Endothelial cell of umbilical vein (primary cell): ENCODE results near the gene PTOV1. TPM values are rescaled to one million over a fixed set of nuclear protein-coding genes. Genes with fewer than 3 reads are reported as not detected.

ENCODE experiments used
- BruUV-seq: library from RNA; stranded (reverse); fragments of 400-500 nt; replicated peaks from 2 replicates; lab custom pipeline; 2021; lab: Mats Ljungman, UMichigan
- CTCF ChIA-PET: fragments of 300-600, 350-600 bp; sonication (Branson Sonifier 250); formaldehyde crosslinking; loops from one replicate; lab custom pipeline; 2021; ENCODE audit warnings: antibody characterized with exemption, inconsistent platforms; lab: Charles Lee
- POLR2A ChIA-PET: fragments of 300-600, 350-600 bp; sonication (Branson Sonifier 250); formaldehyde crosslinking; loops from one replicate; lab custom pipeline; 2021; ENCODE audit warnings: antibody characterized with exemption, inconsistent platforms; lab: Charles Lee
- DNase-seq: peaks from one replicate; pipeline ENCODE4 v3.0.0-alpha.2; 2011; ENCODE audit warnings: low read depth, low spot score
- FAIRE-seq: peaks from 2 replicates; lab custom pipeline; 2011; peaks lifted over from hg19 to GRCh38; lab: Jason Lieb, UNC
- H2AFZ ChIP-seq: 2 replicates; pipeline ENCODE4 v1.6.0; 2012; ENCODE audit warnings: low read depth, low read length, control low read depth, inconsistent platforms
- H3K27ac ChIP-seq: 2 replicates; pipeline ENCODE4 v1.5.1; 2011; ENCODE audit warnings: low read depth, mild to moderate bottlenecking, control low read depth, low read length, moderate library complexity; ENCODE audit not compliant: insufficient read depth
- H3K27me3 ChIP-seq, 2 experiments: 2 replicates each; pipeline versions ENCODE4 v1.6.0 to v1.6.1; 2011; ENCODE audit warnings: low read length in 2 of 2, mixed read lengths in 1 of 2; ENCODE audit not compliant: control insufficient read depth in 2 of 2, insufficient read depth in 2 of 2
- H3K36me3 ChIP-seq, 2 experiments: 2 replicates in 1 of 2; 3 replicates in 1 of 2; pipeline ENCODE4 v1.5.1; 2011; ENCODE audit warnings: low read length in 2 of 2, mild to moderate bottlenecking in 1 of 2, moderate library complexity in 1 of 2; ENCODE audit not compliant: control insufficient read depth in 2 of 2, insufficient read depth in 2 of 2; ENCODE audit errors: extremely low read depth in 1 of 2
- H3K4me1 ChIP-seq: 3 replicates; pipeline ENCODE4 v1.5.1; 2011; ENCODE audit warnings: mild to moderate bottlenecking, low read length; ENCODE audit not compliant: control insufficient read depth, insufficient read depth; ENCODE audit errors: extremely low read depth
- H3K4me2 ChIP-seq: 2 replicates; pipeline ENCODE4 v1.6.1; 2011; ENCODE audit warnings: low read length, control low read depth, mixed read lengths; ENCODE audit not compliant: insufficient read depth
- H3K4me3 ChIP-seq, 3 experiments: fragments of 200-600 bp in 1 of 3; sonication (generic), shearing (Covaris generic) in 1 of 3; replicated peaks in 1 of 3; 2 replicates each; pipeline ENCODE4 v1.5.1; 2011 to 2016; ENCODE audit warnings: control low read depth in 3 of 3, low read length in 3 of 3, mild to moderate bottlenecking in 2 of 3, inconsistent platforms in 1 of 3, low read depth in 1 of 3, moderate library complexity in 1 of 3; ENCODE audit not compliant: insufficient read depth in 1 of 3
- H3K79me2 ChIP-seq: 2 replicates; pipeline ENCODE4 v1.6.0; 2012; ENCODE audit warnings: low read length, inconsistent platforms; ENCODE audit not compliant: control insufficient read depth, insufficient read depth
- H3K9ac ChIP-seq: replicated peaks from 2 replicates; pipeline ENCODE3; 2011; ENCODE audit warnings: low read length, control low read depth; ENCODE audit not compliant: insufficient read depth; ENCODE audit errors: extremely low read depth
- H3K9me1 ChIP-seq: replicated peaks from 3 replicates; pipeline ENCODE4 v1.6.0; 2011; ENCODE audit warnings: mild to moderate bottlenecking, low read length; ENCODE audit not compliant: control insufficient read depth, insufficient read depth; ENCODE audit errors: extremely low read depth
- H3K9me3 ChIP-seq: replicated peaks from 2 replicates; pipeline ENCODE4 v1.5.1; 2012; ENCODE audit warnings: low read length, inconsistent platforms; ENCODE audit not compliant: control insufficient read depth, insufficient read depth
- H4K20me1 ChIP-seq: replicated peaks from 2 replicates; pipeline ENCODE3; 2011; ENCODE audit warnings: mild to moderate bottlenecking, low read length; ENCODE audit not compliant: control insufficient read depth, insufficient read depth; ENCODE audit errors: extremely low read depth
- EZH2 ChIP-seq: IDR thresholded peaks from 2 replicates; pipeline ENCODE4 v1.6.1; 2012; ENCODE audit warnings: borderline replicate concordance, low read depth, mild to moderate bottlenecking, moderate library complexity, low read length, inconsistent platforms; ENCODE audit not compliant: severe bottlenecking
- FOS ChIP-seq: IDR thresholded peaks from 2 replicates; pipeline ENCODE4 v1.6.1; 2011; ENCODE audit warnings: mild to moderate bottlenecking, low read length, moderate library complexity, borderline replicate concordance; ENCODE audit not compliant: insufficient read depth
- GATA2 ChIP-seq: IDR thresholded peaks from 2 replicates; pipeline ENCODE4 v1.7.0; 2011; ENCODE audit warnings: low read depth, mild to moderate bottlenecking, moderate library complexity, mixed read lengths, low read length; ENCODE audit not compliant: insufficient read length, insufficient read depth
- JUN ChIP-seq: IDR thresholded peaks from 2 replicates; pipeline ENCODE4 v1.6.1; 2011; ENCODE audit warnings: borderline replicate concordance, low read depth; ENCODE audit not compliant: insufficient read length, insufficient read depth
- MYC ChIP-seq: IDR thresholded peaks from one replicate; pipeline ENCODE4 v1.6.1; 2011; ENCODE audit warnings: mild to moderate bottlenecking, low read depth, low read length
- POLR2A ChIP-seq: IDR thresholded peaks from 2 replicates; pipeline ENCODE4 v1.6.1; 2012; ENCODE audit warnings: low read depth, mild to moderate bottlenecking, control low read depth, low read length
- POLR2AphosphoS5 ChIP-seq: IDR thresholded peaks from 2 replicates; pipeline ENCODE4 v1.6.1; 2012; ENCODE audit warnings: low read depth, mild to moderate bottlenecking, control low read depth, low read length, moderate library complexity; ENCODE audit not compliant: insufficient read depth
- dilution Hi-C: fragments of 300-500 bp; cut with MboI; formaldehyde crosslinking; loops from one replicate; pipeline ENCODE4 v1.15.0; 2019; ENCODE audit warnings: low sequenced_read_pairs; ENCODE audit not compliant: extremely low pct_ligation_motif_present
- intact Hi-C: fragments of 100-400 bp; cut with micrococcal nuclease; formaldehyde crosslinking; loops from one replicate; pipeline ENCODE4 v1.10.0; 2022
- polyA plus RNA-seq, 4 experiments: library from polyadenylated mRNA; depleted of rRNA in 3 of 4; stranded (reverse) in 3 of 4; unstranded in 1 of 4; fragments of >200 nt; gene quantifications; 2 replicates each; pipeline versions ENCODE4 v1.2.1 to v1.2.3, GENCODE V29; 2011 to 2012; ENCODE audit warnings: missing spikeins in 1 of 4
- total RNA-seq: library from RNA; stranded (reverse); gene quantifications from 2 replicates; pipeline ENCODE4 v1.2.3, GENCODE V29; 2021
- TF ChIP-seq, protein P1 (sequence below): IDR thresholded peaks from 2 replicates; pipeline ENCODE4 v1.6.1; 2011; ENCODE audit not compliant: insufficient read depth, insufficient read length
- TF ChIP-seq, protein P2 (sequence below), 2 donors: IDR thresholded peaks; 1 replicate in 1 of 2; 2 replicates in 1 of 2; pipeline ENCODE4 v1.5.1; 2011; ENCODE audit warnings: low read length in 2 of 2, mild to moderate bottlenecking in 2 of 2, moderate library complexity in 2 of 2, control low read depth in 1 of 2, inconsistent platforms in 1 of 2, low read depth in 1 of 2; ENCODE audit not compliant: insufficient read depth in 1 of 2; ENCODE audit errors: extremely low read depth in 1 of 2

The PTOV1 gene
- total and polyA plus RNA-seq, 2 donors (not counting 3 experiments of a cell fraction or from before 2014, with no cell fraction given), result 116 to 184 TPM

DNA sequence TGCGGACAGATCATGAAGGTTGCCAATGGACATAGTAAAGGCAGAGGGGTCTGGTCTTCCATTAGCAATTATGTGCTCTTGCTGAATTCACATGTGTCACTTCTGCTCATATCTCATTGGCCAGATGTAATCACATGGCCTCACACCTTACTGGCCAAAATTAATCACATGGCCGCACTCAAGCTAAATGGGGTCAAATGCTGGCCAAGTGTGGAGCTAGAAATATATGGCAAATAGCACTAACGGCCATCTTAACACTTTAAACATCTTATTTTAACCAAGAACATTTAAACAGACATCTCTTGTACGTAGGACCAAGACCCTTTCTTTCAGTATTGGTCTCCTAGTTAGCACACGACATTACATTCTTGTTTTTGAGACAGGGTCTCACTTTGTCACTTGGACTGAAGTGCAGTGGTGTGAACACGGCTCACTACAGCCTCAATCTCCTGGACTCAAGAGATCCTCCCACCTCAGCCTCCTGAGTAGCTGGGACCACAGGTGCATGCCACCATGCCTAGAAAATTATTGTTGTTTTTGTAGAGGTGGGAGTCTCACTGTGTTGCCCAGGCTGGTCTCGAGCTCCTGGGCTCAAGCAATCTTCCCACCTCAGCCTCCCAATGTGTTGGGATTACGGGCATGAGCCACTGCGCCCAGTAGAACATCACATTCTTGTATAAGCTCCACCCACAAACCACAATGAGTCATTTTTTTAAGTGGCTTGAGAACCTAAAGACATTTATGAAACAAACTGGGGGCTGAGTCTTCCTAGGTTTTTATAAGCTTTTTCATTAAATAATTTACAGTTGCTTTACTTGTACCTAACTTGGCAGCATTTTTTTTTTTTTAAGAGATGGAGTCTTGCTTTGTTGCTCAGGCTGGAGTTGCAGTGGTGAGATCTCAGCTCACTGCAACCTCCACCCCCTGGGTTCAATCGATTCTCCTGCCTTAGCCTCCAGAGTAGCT is 2.9 kb upstream of the PTOV1 start:
- DNase-seq (no peak), FAIRE-seq (peak; percentile 50)
- H3K4me3 ChIP-seq, result no peak overlapping the region
- no peak overlapping the region for H3K4me2 ChIP-seq
- ChIA-PET CTCF (interaction anchor here (0.8 to 1.5 kb wide), 2 partner anchors 35 to 43 kb away, joined by 3 to 5 read pairs; partner anchors contain the start of gene FUZ), POLR2A (no interaction called here)
- intact Hi-C loops (no loop called here), dilution Hi-C loops (no loop called here)
- BruUV-seq, result no TSS peak
- H3K9ac ChIP-seq, result no peak overlapping the region
- TF ChIP-seq JUN, result no peak
- no peak for TF ChIP-seq MYC
- peak; percentile 41 for TF ChIP-seq FOS
- TF ChIP-seq, protein P1, sequence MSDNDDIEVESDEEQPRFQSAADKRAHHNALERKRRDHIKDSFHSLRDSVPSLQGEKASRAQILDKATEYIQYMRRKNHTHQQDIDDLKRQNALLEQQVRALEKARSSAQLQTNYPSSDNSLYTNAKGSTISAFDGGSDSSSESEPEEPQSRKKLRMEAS, result peak; percentile 34
- TF ChIP-seq POLR2AphosphoS5, result no peak
- H3K27ac ChIP-seq, result no peak overlapping the region
- H3K4me1 ChIP-seq, result peaks cover 19% of the 10 kb centered on the region
- H4K20me1 ChIP-seq, result no peaks in the 10 kb centered on the region
- no peaks in the 10 kb centered on the region for H3K36me3 ChIP-seq
- H3K79me2 ChIP-seq, result peaks cover 13% of the 10 kb centered on the region
- H3K27me3 ChIP-seq, result no peaks in the 10 kb centered on the region
- H3K9me3 ChIP-seq, result no peaks in the 10 kb centered on the region
- no peaks in the 10 kb centered on the region for H3K9me1 ChIP-seq
- H2AFZ ChIP-seq, result no peak overlapping the region

DNA sequence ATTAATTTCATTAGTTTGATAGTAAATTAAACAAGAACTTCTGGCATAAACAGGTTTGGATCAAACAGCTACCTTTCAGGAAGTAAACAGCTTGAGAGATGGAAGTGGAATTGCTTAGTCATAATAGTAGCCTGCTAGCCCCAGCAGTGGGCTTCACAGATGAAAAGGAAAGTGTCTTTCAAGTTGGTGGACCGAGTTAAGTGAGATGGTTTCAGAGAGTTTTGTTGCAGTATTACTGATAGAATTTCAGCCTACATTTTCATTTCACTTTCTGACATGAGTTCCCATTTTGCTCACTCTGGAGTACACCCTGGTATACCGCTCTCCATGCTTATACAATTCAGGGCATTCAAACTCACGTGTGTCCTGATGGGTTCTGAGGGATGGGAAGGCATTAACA is 2.0 kb upstream of the PTOV1 start:
- ChIA-PET CTCF (interaction anchor here (0.8 to 1.5 kb wide), 2 partner anchors 35 to 44 kb away, joined by 3 to 5 read pairs; partner anchors contain the start of gene FUZ), POLR2A (no interaction called here)
- dilution Hi-C loops (no loop called here), intact Hi-C loops (no loop called here)
- no peak overlapping the region for H2AFZ ChIP-seq
- no peaks in the 10 kb centered on the region for H3K9me3 ChIP-seq
- H3K4me1 ChIP-seq, result peaks cover 24% of the 10 kb centered on the region
- BruUV-seq, result no TSS peak
- H4K20me1 ChIP-seq, result no peaks in the 10 kb centered on the region
- H3K27me3 ChIP-seq, result no peaks in the 10 kb centered on the region
- peaks cover 21% of the 10 kb centered on the region for H3K79me2 ChIP-seq
- DNase-seq (no peak), FAIRE-seq (no peak)
- H3K36me3 ChIP-seq, result no peaks in the 10 kb centered on the region
- no peaks in the 10 kb centered on the region for H3K9me1 ChIP-seq
- H3K9ac ChIP-seq, result no peak overlapping the region
- H3K27ac ChIP-seq, result no peak overlapping the region
- TF ChIP-seq GATA2 (no peak), JUN (no peak), POLR2A (no peak), POLR2AphosphoS5 (no peak), FOS (no peak), EZH2 (no peak), MYC (no peak)
- TF ChIP-seq, protein P1, result no peak
- TF ChIP-seq, protein P2, sequence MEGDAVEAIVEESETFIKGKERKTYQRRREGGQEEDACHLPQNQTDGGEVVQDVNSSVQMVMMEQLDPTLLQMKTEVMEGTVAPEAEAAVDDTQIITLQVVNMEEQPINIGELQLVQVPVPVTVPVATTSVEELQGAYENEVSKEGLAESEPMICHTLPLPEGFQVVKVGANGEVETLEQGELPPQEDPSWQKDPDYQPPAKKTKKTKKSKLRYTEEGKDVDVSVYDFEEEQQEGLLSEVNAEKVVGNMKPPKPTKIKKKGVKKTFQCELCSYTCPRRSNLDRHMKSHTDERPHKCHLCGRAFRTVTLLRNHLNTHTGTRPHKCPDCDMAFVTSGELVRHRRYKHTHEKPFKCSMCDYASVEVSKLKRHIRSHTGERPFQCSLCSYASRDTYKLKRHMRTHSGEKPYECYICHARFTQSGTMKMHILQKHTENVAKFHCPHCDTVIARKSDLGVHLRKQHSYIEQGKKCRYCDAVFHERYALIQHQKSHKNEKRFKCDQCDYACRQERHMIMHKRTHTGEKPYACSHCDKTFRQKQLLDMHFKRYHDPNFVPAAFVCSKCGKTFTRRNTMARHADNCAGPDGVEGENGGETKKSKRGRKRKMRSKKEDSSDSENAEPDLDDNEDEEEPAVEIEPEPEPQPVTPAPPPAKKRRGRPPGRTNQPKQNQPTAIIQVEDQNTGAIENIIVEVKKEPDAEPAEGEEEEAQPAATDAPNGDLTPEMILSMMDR (IDR thresholded peaks at IDR 0.05; ENCODE audit: extremely low read depth in 1 of 2, insufficient read depth in 1 of 2, low read depth in 1 of 2, low read length in 2 of 2), result no peak
- no peak overlapping the region for H3K4me3 ChIP-seq
- H3K4me2 ChIP-seq, result no peak overlapping the region
